HepG2 (cell line): ENCODE results near the gene RRBP1. TPM values are rescaled to one million over a fixed set of nuclear protein-coding genes. Genes with fewer than 3 reads are reported as not detected.

Experiments
- ATAD3A ChIP-seq: sonication (generic); formaldehyde crosslinking; IDR thresholded peaks from 2 replicates; pipeline ENCODE4 v1.4.0; 2020; ENCODE audit warnings: missing genetic modification reagents
- BRD4 ChIP-seq: sonication (generic); formaldehyde crosslinking; IDR thresholded peaks from 2 replicates; pipeline ENCODE4 v1.4.0; 2020; ENCODE audit warnings: missing genetic modification reagents
- FOXC1 ChIP-seq: sonication (generic); formaldehyde crosslinking; IDR thresholded peaks from 2 replicates; pipeline ENCODE4 v1.8.0; 2022; ENCODE audit warnings: mild to moderate bottlenecking, missing genetic modification reagents, borderline replicate concordance
- HCFC1 ChIP-seq: fragments of 150-350 bp; IDR thresholded peaks from 2 replicates; pipeline ENCODE4 v1.6.1; 2014; ENCODE audit warnings: low read depth, low read length
- MYNN ChIP-seq: sonication (generic); formaldehyde crosslinking; IDR thresholded peaks from 2 replicates; pipeline ENCODE4 v1.4.0; 2020; ENCODE audit warnings: mild to moderate bottlenecking, low read depth, missing genetic modification reagents
- PAXIP1 ChIP-seq: sonication (generic); formaldehyde crosslinking; conservative IDR thresholded peaks from 2 replicates; pipeline ENCODE4 v1.4.0; 2020; ENCODE audit warnings: mild to moderate bottlenecking, missing genetic modification reagents, moderate library complexity
- POGK ChIP-seq: sonication (generic); formaldehyde crosslinking; conservative IDR thresholded peaks from 2 replicates; pipeline ENCODE4 v1.8.0; 2022; ENCODE audit warnings: mild to moderate bottlenecking, moderate library complexity, missing genetic modification reagents
- PRDM10 ChIP-seq: sonication (generic); formaldehyde crosslinking; IDR thresholded peaks from 2 replicates; pipeline ENCODE4 v1.4.0; 2020; ENCODE audit warnings: low read depth, missing genetic modification reagents
- RARG ChIP-seq: sonication (generic); formaldehyde crosslinking; IDR thresholded peaks from 2 replicates; pipeline ENCODE4 v1.4.0; 2020; ENCODE audit warnings: low read depth, mild to moderate bottlenecking, missing genetic modification reagents
- RNF219 ChIP-seq: sonication (generic); formaldehyde crosslinking; IDR thresholded peaks from 2 replicates; pipeline ENCODE4 v1.5.0; 2020; ENCODE audit warnings: mild to moderate bottlenecking, missing genetic modification reagents
- SCMH1 ChIP-seq: sonication (generic); formaldehyde crosslinking; IDR thresholded peaks from 2 replicates; pipeline ENCODE4 v1.9.0; 2021; ENCODE audit warnings: missing genetic modification reagents, mild to moderate bottlenecking, borderline replicate concordance
- ZNF274 ChIP-seq: sonication (generic); formaldehyde crosslinking; IDR thresholded peaks from 2 replicates; pipeline ENCODE4 v1.5.1; 2020; ENCODE audit warnings: mild to moderate bottlenecking, missing genetic modification reagents
- ZNF510 ChIP-seq: sonication (generic); formaldehyde crosslinking; IDR thresholded peaks from 2 replicates; pipeline ENCODE4 v1.4.0; 2020; ENCODE audit warnings: low read depth, mild to moderate bottlenecking, missing genetic modification reagents
- ZNF619 ChIP-seq: sonication (generic); formaldehyde crosslinking; IDR thresholded peaks from 2 replicates; pipeline ENCODE4 v1.4.0; 2020; ENCODE audit warnings: mild to moderate bottlenecking, missing genetic modification reagents
- ZNF773 ChIP-seq: sonication (generic); formaldehyde crosslinking; IDR thresholded peaks from 2 replicates; pipeline ENCODE4 v1.4.0; 2020; ENCODE audit warnings: missing genetic modification reagents, borderline replicate concordance
- polyA plus RNA-seq, 8 experiments: library from polyadenylated mRNA; depleted of rRNA in 3 of 8; stranded (reverse) in 7 of 8; unstranded in 1 of 8; fragments of >200 nt; fragmentation: Illumina TruSeq in 4 of 8; extraction: Trizol in 4 of 8; gene quantifications; 2 replicates each; pipeline versions ENCODE4 v1.2.1 to v1.2.3, GENCODE V29; 2011 to 2016; ENCODE audit warnings: low read depth in 4 of 8, missing spikeins in 1 of 8, mixed read lengths in 1 of 8; ENCODE audit not compliant: insufficient read depth in 1 of 8
- total RNA-seq, 5 experiments: library from RNA; depleted of rRNA; stranded (reverse); fragments of >200 nt; fragmentation: Illumina TruSeq; extraction: Trizol; gene quantifications; 2 replicates each; pipeline ENCODE4 v1.2.3, GENCODE V29; 2016; ENCODE audit warnings: low read depth in 1 of 5

RRBP1 gene
- total and polyA plus RNA-seq, 2 of the 13 experiments (the other 11 are each of a cell fraction or from before 2014, with no cell fraction given), result 150 to 222 TPM

GRCh38 chr20:17569616-17570346 is 112.3 kb downstream of the RRBP1 start, which contains the start of gene DSTN (continued):
- TF ChIP-seq RNF219 (no peak), ZNF510 (CRISPR knock-in tag) (no peak), ATAD3A (CRISPR knock-in tag) (no peak), RARG (CRISPR knock-in tag) (no peak), SCMH1 (CRISPR knock-in tag) (no peak), ZNF274 (CRISPR knock-in tag) (0 out of 2 replicates have a peak, but pooled peaks have one; percentile 17), ZNF773 (no peak), HCFC1 (no peak; the same call in 1 of the 2 replicates), MYNN (CRISPR knock-in tag) (no peak; the same call in 1 of the 2 replicates), BRD4 (CRISPR knock-in tag) (no peak), PAXIP1 (peak; percentile 56; the same call in 1 of the 2 replicates), POGK (CRISPR knock-in tag) (peak; percentile 91), ZNF619 (peak; percentile 62; the same call in 1 of the 2 replicates), FOXC1 (no peak), PRDM10 (peak; percentile 79)
